PFSK-1 (cell line): ENCODE measurements around the gene C5orf15.

ENCODE experiments used
- FOXP2 ChIP-seq: optimal IDR thresholded peaks from 2 replicates; pipeline ENCODE3; 2011; ENCODE audit warnings: borderline replicate concordance, control low read depth, inconsistent platforms; ENCODE audit not compliant: insufficient read depth; ENCODE audit errors: extremely low read length, extremely low read depth
- POLR2AphosphoS5 ChIP-seq: IDR thresholded peaks from 2 replicates; pipeline ENCODE4 v1.6.1; 2012; ENCODE audit warnings: low read depth, mild to moderate bottlenecking, control low read depth, low read length, moderate library complexity
- REST ChIP-seq, 2 experiments: IDR thresholded peaks; 2 replicates each; pipeline versions ENCODE4 v1.6.1 to v1.8.0; 2011 to 2012; ENCODE audit warnings: low read depth in 2 of 2, low read length in 2 of 2, control low read depth in 1 of 2, inconsistent platforms in 1 of 2, mild to moderate bottlenecking in 1 of 2, moderate library complexity in 1 of 2; ENCODE audit not compliant: insufficient read depth in 1 of 2
- SIN3A ChIP-seq: IDR thresholded peaks from 2 replicates; pipeline ENCODE4 v1.6.1; 2012; ENCODE audit warnings: mild to moderate bottlenecking, low read length, moderate library complexity, borderline replicate concordance; ENCODE audit not compliant: insufficient read depth
- TAF1 ChIP-seq: IDR thresholded peaks from 2 replicates; pipeline ENCODE4 v1.6.1; 2012; ENCODE audit warnings: low read length, control low read depth, borderline replicate concordance; ENCODE audit not compliant: insufficient read depth

The C5orf15 gene

GRCh38 chr5:133927300-133928180, 40.9 kb downstream of the C5orf15 start:
- no peak for TF ChIP-seq POLR2AphosphoS5
- no peak for TF ChIP-seq TAF1
- TF ChIP-seq FOXP2, result no peak
- no peak for TF ChIP-seq SIN3A
- no peak for TF ChIP-seq REST (IDR thresholded peaks at IDR 0.05; ENCODE audit: insufficient read depth in 1 of 2, low read depth in 2 of 2, low read length in 2 of 2)

- TF ChIP-seq REST (IDR thresholded peaks at IDR 0.05; ENCODE audit: insufficient read depth in 1 of 2, low read depth in 2 of 2, low read length in 2 of 2) (no peak), TAF1 (no peak), FOXP2 (no peak), SIN3A (no peak), POLR2AphosphoS5 (no peak)
These were observed 41.7 kb downstream of the C5orf15 start for GRCh38 chr5:133926489-133927299.

GRCh38 chr5:133925866-133926488, 42.4 kb downstream of the C5orf15 start:
- TF ChIP-seq FOXP2 (no peak), POLR2AphosphoS5 (no peak), TAF1 (no peak), REST (IDR thresholded peaks at IDR 0.05; ENCODE audit: insufficient read depth in 1 of 2, low read depth in 2 of 2, low read length in 2 of 2) (no peak), SIN3A (no peak)

- TF ChIP-seq POLR2AphosphoS5 (no peak), REST (IDR thresholded peaks at IDR 0.05; ENCODE audit: insufficient read depth in 1 of 2, low read depth in 2 of 2, low read length in 2 of 2) (no peak), TAF1 (no peak), FOXP2 (no peak), SIN3A (no peak)
These were observed 43.2 kb downstream of the C5orf15 start for GRCh38 chr5:133925269-133925668.
